Measurements from ENCODE around the gene SERPINA1. TPM values are rescaled to one million over a fixed set of nuclear protein-coding genes. Genes with fewer than 3 reads are reported as not detected.
A peak's percentile ranks its signal among the peaks of the same experiment; 100 is the strongest.

The SERPINA1 gene
- total RNA-seq, 1 donor from 2014 or later, result 0.26 TPM

- no peak for TF ChIP-seq CTCF (IDR thresholded peaks at IDR 0.05; ENCODE audit: insufficient read depth, low read length, severe bottlenecking)
- Histone ChIP-seq H3K27me3 (ENCODE audit: control insufficient read depth, insufficient read depth, low read length) (no peaks in the 10 kb centered on the region), H3K4me3 (ENCODE audit: low read depth, low read length) (no peak overlapping the region), H3K36me3 (ENCODE audit: control insufficient read depth, insufficient read depth, low read length) (no peaks in the 10 kb centered on the region)
- FAIRE-seq (no peak), DNase-seq (ENCODE audit: low read depth) (no peak)
These were observed 8.3 kb upstream of the SERPINA1 start for GRCh38 chr14:94396628-94397225.

- TF ChIP-seq CTCF (IDR thresholded peaks at IDR 0.05; ENCODE audit: insufficient read depth, low read length, severe bottlenecking), result no peak
- no peak for DNase-seq (ENCODE audit: low read depth)
- no peaks in the 10 kb centered on the region for H3K36me3 ChIP-seq (ENCODE audit: control insufficient read depth, insufficient read depth, low read length)
- H3K4me3 ChIP-seq (ENCODE audit: low read depth, low read length), result no peak overlapping the region
- no peak for FAIRE-seq
- H3K27me3 ChIP-seq (ENCODE audit: control insufficient read depth, insufficient read depth, low read length), result no peaks in the 10 kb centered on the region
These were observed 7.6 kb upstream of the SERPINA1 start for GRCh38 chr14:94395888-94396574.

GRCh38 chr14:94395282-94395887 is 7.0 kb upstream of the SERPINA1 start:
- FAIRE-seq, result no peak
- no peak for DNase-seq (ENCODE audit: low read depth)
- Histone ChIP-seq H3K36me3 (ENCODE audit: control insufficient read depth, insufficient read depth, low read length) (no peaks in the 10 kb centered on the region), H3K4me3 (ENCODE audit: low read depth, low read length) (no peak overlapping the region), H3K27me3 (ENCODE audit: control insufficient read depth, insufficient read depth, low read length) (no peaks in the 10 kb centered on the region)
- no peak for TF ChIP-seq CTCF (IDR thresholded peaks at IDR 0.05; ENCODE audit: insufficient read depth, low read length, severe bottlenecking)

- Histone ChIP-seq H3K4me3 (ENCODE audit: low read depth, low read length) (no peak overlapping the region), H3K27me3 (ENCODE audit: control insufficient read depth, insufficient read depth, low read length) (no peaks in the 10 kb centered on the region), H3K36me3 (ENCODE audit: control insufficient read depth, insufficient read depth, low read length) (no peaks in the 10 kb centered on the region)
- no peak for TF ChIP-seq CTCF (IDR thresholded peaks at IDR 0.05; ENCODE audit: insufficient read depth, low read length, severe bottlenecking)
- DNase-seq (ENCODE audit: low read depth) (peak; percentile 50), FAIRE-seq (no peak)
These were observed 6.3 kb upstream of the SERPINA1 start for GRCh38 chr14:94394581-94395207.

GRCh38 chr14:94394025-94394493 is 5.7 kb upstream of the SERPINA1 start:
- H3K36me3 ChIP-seq (ENCODE audit: control insufficient read depth, insufficient read depth, low read length), result no peaks in the 10 kb centered on the region
- FAIRE-seq, result no peak
- no peak for TF ChIP-seq CTCF (IDR thresholded peaks at IDR 0.05; ENCODE audit: insufficient read depth, low read length, severe bottlenecking)
- no peak for DNase-seq (ENCODE audit: low read depth)
- H3K27me3 ChIP-seq (ENCODE audit: control insufficient read depth, insufficient read depth, low read length), result no peaks in the 10 kb centered on the region
- H3K4me3 ChIP-seq (ENCODE audit: low read depth, low read length), result no peak overlapping the region
